Body of pancreas (tissue), 4 donors: ENCODE measurements around the gene NACC2.

Experiments used
- POLR2A ChIP-seq, 3 donors: fragments of 450-650 bp; IDR thresholded peaks; one replicate each; pipeline ENCODE4 v1.6.1; 2016; ENCODE audit warnings: antibody characterized with exemption in 3 of 3, mild to moderate bottlenecking in 2 of 3
- TF ChIP-seq, protein P1 (sequence below), 7 experiments: fragments of 450-650 bp in 4 of 7; fragments of 200-600 bp in 3 of 7; sonication (generic) in 3 of 7; IDR thresholded peaks; one replicate each; pipeline ENCODE4 v1.5.1; 2016 to 2019; ENCODE audit warnings: antibody characterized with exemption in 7 of 7

DNA sequence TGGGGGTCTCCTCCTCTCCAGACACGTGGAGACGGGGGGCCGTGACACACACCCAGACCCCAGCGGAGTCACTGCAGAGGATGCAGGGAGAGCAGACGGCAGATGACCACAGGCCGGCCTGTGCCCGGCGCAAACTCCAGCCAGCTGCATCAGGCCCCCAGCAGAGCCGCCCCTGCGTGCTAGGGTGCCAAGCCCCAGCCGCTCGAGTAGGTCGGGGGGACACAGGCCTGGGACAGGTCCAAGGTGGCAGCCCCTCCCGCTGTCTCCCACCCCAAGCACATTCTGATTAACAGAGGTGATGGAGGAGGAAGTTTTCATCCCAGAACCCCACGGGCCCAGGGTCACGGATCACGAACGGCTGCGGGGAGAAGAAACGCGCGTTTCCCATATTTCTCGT is 14.4 kb downstream of the NACC2 start:
- TF ChIP-seq, protein P1, sequence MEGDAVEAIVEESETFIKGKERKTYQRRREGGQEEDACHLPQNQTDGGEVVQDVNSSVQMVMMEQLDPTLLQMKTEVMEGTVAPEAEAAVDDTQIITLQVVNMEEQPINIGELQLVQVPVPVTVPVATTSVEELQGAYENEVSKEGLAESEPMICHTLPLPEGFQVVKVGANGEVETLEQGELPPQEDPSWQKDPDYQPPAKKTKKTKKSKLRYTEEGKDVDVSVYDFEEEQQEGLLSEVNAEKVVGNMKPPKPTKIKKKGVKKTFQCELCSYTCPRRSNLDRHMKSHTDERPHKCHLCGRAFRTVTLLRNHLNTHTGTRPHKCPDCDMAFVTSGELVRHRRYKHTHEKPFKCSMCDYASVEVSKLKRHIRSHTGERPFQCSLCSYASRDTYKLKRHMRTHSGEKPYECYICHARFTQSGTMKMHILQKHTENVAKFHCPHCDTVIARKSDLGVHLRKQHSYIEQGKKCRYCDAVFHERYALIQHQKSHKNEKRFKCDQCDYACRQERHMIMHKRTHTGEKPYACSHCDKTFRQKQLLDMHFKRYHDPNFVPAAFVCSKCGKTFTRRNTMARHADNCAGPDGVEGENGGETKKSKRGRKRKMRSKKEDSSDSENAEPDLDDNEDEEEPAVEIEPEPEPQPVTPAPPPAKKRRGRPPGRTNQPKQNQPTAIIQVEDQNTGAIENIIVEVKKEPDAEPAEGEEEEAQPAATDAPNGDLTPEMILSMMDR (IDR thresholded peaks at IDR 0.05) = no peak
- TF ChIP-seq POLR2A (IDR thresholded peaks at IDR 0.05) = no peak
